ENCODE measurements around the gene ADAMTS2. TPM values are rescaled to one million over a fixed set of nuclear protein-coding genes. Genes with fewer than 3 reads are reported as not detected.

The ADAMTS2 gene
- total RNA-seq, 2 experiments from 2014 or later = not detected

- no peak overlapping the region for H3K4me3 Mint-ChIP-seq
- intact Hi-C loops (cut with DNase I, micrococcal nuclease) = no loop called here
- CTCF ChIA-PET = no interaction called here
- no peaks in the 10 kb centered on the region for H3K27me3 ChIP-seq (ENCODE audit: control insufficient read depth in 1 of 2, insufficient read depth in 2 of 2, low read length in 2 of 2)
- POLR2A ChIA-PET = no interaction called here
- H3K4me1 Mint-ChIP-seq (ENCODE audit: low read depth) = no peaks in the 10 kb centered on the region
- H3K9me3 ChIP-seq (ENCODE audit: control insufficient read depth in 1 of 2, insufficient read depth in 1 of 2, low read length in 2 of 2) = peaks cover 0 to 52% of the 10 kb centered on the region in 2 experiments
- H3K36me3 Mint-ChIP-seq (ENCODE audit: low read depth) = no peaks in the 10 kb centered on the region
- no peaks in the 10 kb centered on the region for H3K9me3 Mint-ChIP-seq
- no peak overlapping the region for H3K27ac Mint-ChIP-seq
- H3K36me3 ChIP-seq (ENCODE audit: insufficient read depth, low read length) = no peaks in the 10 kb centered on the region
- TF ChIP-seq, protein P1, sequence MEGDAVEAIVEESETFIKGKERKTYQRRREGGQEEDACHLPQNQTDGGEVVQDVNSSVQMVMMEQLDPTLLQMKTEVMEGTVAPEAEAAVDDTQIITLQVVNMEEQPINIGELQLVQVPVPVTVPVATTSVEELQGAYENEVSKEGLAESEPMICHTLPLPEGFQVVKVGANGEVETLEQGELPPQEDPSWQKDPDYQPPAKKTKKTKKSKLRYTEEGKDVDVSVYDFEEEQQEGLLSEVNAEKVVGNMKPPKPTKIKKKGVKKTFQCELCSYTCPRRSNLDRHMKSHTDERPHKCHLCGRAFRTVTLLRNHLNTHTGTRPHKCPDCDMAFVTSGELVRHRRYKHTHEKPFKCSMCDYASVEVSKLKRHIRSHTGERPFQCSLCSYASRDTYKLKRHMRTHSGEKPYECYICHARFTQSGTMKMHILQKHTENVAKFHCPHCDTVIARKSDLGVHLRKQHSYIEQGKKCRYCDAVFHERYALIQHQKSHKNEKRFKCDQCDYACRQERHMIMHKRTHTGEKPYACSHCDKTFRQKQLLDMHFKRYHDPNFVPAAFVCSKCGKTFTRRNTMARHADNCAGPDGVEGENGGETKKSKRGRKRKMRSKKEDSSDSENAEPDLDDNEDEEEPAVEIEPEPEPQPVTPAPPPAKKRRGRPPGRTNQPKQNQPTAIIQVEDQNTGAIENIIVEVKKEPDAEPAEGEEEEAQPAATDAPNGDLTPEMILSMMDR (IDR thresholded peaks at IDR 0.05) = no peak
- ATAC-seq (ENCODE audit: poor library complexity) (no peak), DNase-seq (peak in 1 of 14 experiments; percentile 19)
- H3K4me1 ChIP-seq (ENCODE audit: insufficient read depth, low read length) = no peaks in the 10 kb centered on the region
- H3K4me3 ChIP-seq (ENCODE audit: low read length) = no peak overlapping the region
- H3K27ac ChIP-seq (ENCODE audit: low read depth in 1 of 2, low read length in 2 of 2) = no peak overlapping the region
- H3K27me3 Mint-ChIP-seq = no peaks in the 10 kb centered on the region
Observed at GRCh38 chr5:179128976-179129375, 216.3 kb downstream of the ADAMTS2 start.

DNA sequence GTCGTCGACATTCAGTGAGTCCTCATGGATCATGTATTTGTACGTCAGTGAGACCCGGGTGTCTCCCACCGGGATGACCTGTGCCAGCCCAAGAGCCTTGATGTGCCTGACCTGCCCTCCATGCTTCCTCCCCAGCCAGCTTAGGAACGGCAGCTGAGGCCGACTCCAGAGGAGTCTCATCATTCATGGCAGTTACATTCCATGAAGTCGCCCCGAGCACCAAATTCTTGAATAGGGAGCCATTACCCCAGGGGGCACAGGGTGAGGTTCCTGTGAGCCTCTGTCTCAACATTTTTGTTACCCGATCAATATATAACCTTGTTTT lies 217.3 kb downstream of the ADAMTS2 start:
- Histone ChIP-seq H3K9me3 (ENCODE audit: control insufficient read depth in 1 of 2, insufficient read depth in 1 of 2, low read length in 2 of 2) (peaks cover 0 to 57% of the 10 kb centered on the region in 2 experiments), H3K36me3 (ENCODE audit: insufficient read depth, low read length) (no peaks in the 10 kb centered on the region), H3K4me1 (ENCODE audit: insufficient read depth, low read length) (no peaks in the 10 kb centered on the region), H3K27ac (ENCODE audit: low read depth in 1 of 2, low read length in 2 of 2) (no peak overlapping the region), H3K27me3 (ENCODE audit: control insufficient read depth in 1 of 2, insufficient read depth in 2 of 2, low read length in 2 of 2) (no peaks in the 10 kb centered on the region), H3K4me3 (ENCODE audit: low read length) (no peak overlapping the region)
- ATAC-seq (ENCODE audit: poor library complexity) (no peak), DNase-seq (no peak)
- H3K4me3 Mint-ChIP-seq = no peak overlapping the region
- H3K27ac Mint-ChIP-seq = no peak overlapping the region
- no peaks in the 10 kb centered on the region for H3K36me3 Mint-ChIP-seq (ENCODE audit: low read depth)
- TF ChIP-seq, protein P1 (IDR thresholded peaks at IDR 0.05) = no peak
- H3K9me3 Mint-ChIP-seq = no peaks in the 10 kb centered on the region
- CTCF ChIA-PET = no interaction called here
- no peaks in the 10 kb centered on the region for H3K27me3 Mint-ChIP-seq
- intact Hi-C loops (cut with DNase I, micrococcal nuclease) = no loop called here
- POLR2A ChIA-PET = no interaction called here
- no peaks in the 10 kb centered on the region for H3K4me1 Mint-ChIP-seq (ENCODE audit: low read depth)

GRCh38 chr5:179127136-179128040 lies 217.9 kb downstream of the ADAMTS2 start:
- ATAC-seq (ENCODE audit: poor library complexity) (no peak), DNase-seq (no peak)
- Mint-ChIP-seq H3K4me3 (no peak overlapping the region), H3K27ac (no peak overlapping the region), H3K27me3 (no peaks in the 10 kb centered on the region), H3K36me3 (ENCODE audit: low read depth) (no peaks in the 10 kb centered on the region), H3K9me3 (no peaks in the 10 kb centered on the region), H3K4me1 (ENCODE audit: low read depth) (no peaks in the 10 kb centered on the region)
- ChIA-PET CTCF (no interaction called here), POLR2A (no interaction called here)
- intact Hi-C loops (cut with DNase I, micrococcal nuclease) = no loop called here
- TF ChIP-seq, protein P1 (IDR thresholded peaks at IDR 0.05) = no peak
- Histone ChIP-seq H3K36me3 (ENCODE audit: insufficient read depth, low read length) (no peaks in the 10 kb centered on the region), H3K4me1 (ENCODE audit: insufficient read depth, low read length) (no peaks in the 10 kb centered on the region), H3K27me3 (ENCODE audit: control insufficient read depth in 1 of 2, insufficient read depth in 2 of 2, low read length in 2 of 2) (no peaks in the 10 kb centered on the region), H3K4me3 (ENCODE audit: low read length) (no peak overlapping the region), H3K27ac (ENCODE audit: low read depth in 1 of 2, low read length in 2 of 2) (no peak overlapping the region), H3K9me3 (ENCODE audit: control insufficient read depth in 1 of 2, insufficient read depth in 1 of 2, low read length in 2 of 2) (peaks cover 0 to 63% of the 10 kb centered on the region in 2 experiments)
